ENCODE measurements around the gene B4GALT2. TPM values are rescaled to one million over a fixed set of nuclear protein-coding genes. Genes with fewer than 3 reads are reported as not detected.
A peak's percentile ranks its signal among the peaks of the same experiment; 100 is the strongest.

Gene B4GALT2
- total RNA-seq, 1 experiment from 2014 or later: 70.9 TPM

DNA sequence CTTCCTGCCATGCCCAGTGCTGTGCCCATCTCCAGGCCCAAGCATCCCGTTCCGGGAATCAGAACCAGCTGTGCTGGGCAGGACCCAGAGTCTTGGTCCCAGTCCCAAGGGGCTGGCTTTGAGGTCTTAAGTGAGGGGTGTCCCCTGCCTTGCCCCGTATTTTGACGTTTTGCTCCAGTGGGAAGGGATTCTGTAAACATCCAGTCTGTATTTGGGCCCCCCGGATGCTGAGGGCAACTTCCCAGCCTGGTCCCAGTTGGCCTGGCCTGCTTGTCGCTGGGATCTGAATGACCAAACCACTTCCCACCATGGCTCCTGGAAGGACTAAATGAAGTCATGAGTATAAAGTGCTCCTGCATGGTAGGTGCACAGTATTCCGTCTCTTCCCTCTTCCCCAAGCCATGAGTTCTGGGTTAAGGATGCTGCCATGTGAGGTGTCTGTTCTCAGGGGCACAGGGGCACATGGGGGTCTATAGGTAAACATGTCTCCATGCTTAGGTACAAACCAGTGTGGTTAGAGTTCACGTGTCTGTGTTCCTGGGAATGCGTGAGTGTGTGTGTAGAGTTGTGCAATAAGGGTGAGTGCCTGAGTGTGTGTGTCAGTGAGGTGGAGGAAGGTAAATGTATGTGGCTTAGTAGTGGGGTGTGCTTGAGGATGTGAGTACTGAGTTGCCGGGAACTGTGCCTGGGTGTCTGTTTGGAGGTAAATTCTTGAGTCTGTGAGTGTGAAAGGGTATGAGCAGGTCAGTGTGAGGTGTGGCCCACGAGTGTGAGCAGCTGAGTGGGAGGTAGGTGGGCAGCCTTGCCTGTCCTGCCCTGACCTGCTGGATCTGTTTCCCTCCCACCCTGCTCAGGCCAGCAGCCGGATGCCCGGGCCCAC is 1.5 kb downstream of the B4GALT2 start:
- H2AK5ac ChIP-seq (ENCODE audit: insufficient read length, low read length): no peak overlapping the region
- WGBS (ENCODE audit: extremely low coverage, insufficient read length, low lambda C conversion rate): no CpG with 5 or more reads among the region's 13 CpGs
- no peak overlapping the region for H2BK5ac ChIP-seq (ENCODE audit: insufficient read length, low read length)
- DNase-seq: no peak
- Mint-ChIP-seq H3K36me3 (ENCODE audit: insufficient read depth in 1 of 3, low read depth in 3 of 3) (peaks cover 28 to 58% (median 57%) of the 10 kb centered on the region in 3 experiments; a peak in 6 of 7 replicates), H3K27me3 (ENCODE audit: low read depth) (no peaks in the 10 kb centered on the region), H3K4me3 (peak overlapping the region; percentile 89 to 92), H3K27ac (no peak overlapping the region; a peak in 1 of 7 replicates), H3K9me3 (no peaks in the 10 kb centered on the region; a peak in 1 of 5 replicates), H3K4me1 (peaks cover 24 to 32% of the 10 kb centered on the region in 2 experiments)
- H2BK12ac ChIP-seq (ENCODE audit: insufficient read length, low read depth, low read length): no peak overlapping the region
- no peak overlapping the region for H2BK20ac ChIP-seq (ENCODE audit: low read depth, low read length, poor library complexity, severe bottlenecking)
- H4K20me1 ChIP-seq (ENCODE audit: control insufficient read depth, insufficient read depth, insufficient read length): no peaks in the 10 kb centered on the region
- H3K27ac ChIP-seq (ENCODE audit: insufficient read length, low read depth, low read length): no peak overlapping the region
- H3K79me1 ChIP-seq (ENCODE audit: insufficient read depth, low read depth, low read length, poor library complexity, severe bottlenecking): peaks cover 5% of the 10 kb centered on the region
- H3K79me2 ChIP-seq (ENCODE audit: insufficient read depth, low read length): peaks cover 2% of the 10 kb centered on the region; the same call in 1 of the 2 replicates
- H2BK15ac ChIP-seq (ENCODE audit: low read depth, low read length): no peak overlapping the region
- no peak overlapping the region for H2BK120ac ChIP-seq (ENCODE audit: low read depth, low read length, poor library complexity, severe bottlenecking)
- H3K4me2 ChIP-seq (ENCODE audit: insufficient read depth, insufficient read length, low read length): peak overlapping the region; percentile 57
- peaks cover 8% of the 10 kb centered on the region; the same call in 1 of the 2 replicates for H3K4me1 ChIP-seq (ENCODE audit: insufficient read depth, low read length)
- H3K23me2 ChIP-seq (ENCODE audit: insufficient read length, low read depth, low read length, poor library complexity, severe bottlenecking): peaks cover 14% of the 10 kb centered on the region
- H3K18ac ChIP-seq (ENCODE audit: insufficient read length, low read depth, low read length): no peak overlapping the region
- no peak overlapping the region for H4K5ac ChIP-seq (ENCODE audit: insufficient read length, low read depth, low read length)
- no peaks in the 10 kb centered on the region for H3K27me3 ChIP-seq (ENCODE audit: insufficient read depth, low read length)
- H3K14ac ChIP-seq (ENCODE audit: insufficient read depth, low read length): no peak overlapping the region; the same call in 1 of the 2 replicates
- H3K23ac ChIP-seq (ENCODE audit: insufficient read length, low read depth, low read length): no peak overlapping the region
- H3K9ac ChIP-seq (ENCODE audit: extremely low read depth, insufficient read length, low read length): peak overlapping the region; percentile 39
- H3K9me3 ChIP-seq (ENCODE audit: control insufficient read depth, low read depth, low read length): no peaks in the 10 kb centered on the region
- no peak overlapping the region for H4K91ac ChIP-seq (ENCODE audit: insufficient read length, low read depth, low read length)
- H3K4ac ChIP-seq (ENCODE audit: low read depth, low read length): no peak overlapping the region
- TF ChIP-seq, protein P1, sequence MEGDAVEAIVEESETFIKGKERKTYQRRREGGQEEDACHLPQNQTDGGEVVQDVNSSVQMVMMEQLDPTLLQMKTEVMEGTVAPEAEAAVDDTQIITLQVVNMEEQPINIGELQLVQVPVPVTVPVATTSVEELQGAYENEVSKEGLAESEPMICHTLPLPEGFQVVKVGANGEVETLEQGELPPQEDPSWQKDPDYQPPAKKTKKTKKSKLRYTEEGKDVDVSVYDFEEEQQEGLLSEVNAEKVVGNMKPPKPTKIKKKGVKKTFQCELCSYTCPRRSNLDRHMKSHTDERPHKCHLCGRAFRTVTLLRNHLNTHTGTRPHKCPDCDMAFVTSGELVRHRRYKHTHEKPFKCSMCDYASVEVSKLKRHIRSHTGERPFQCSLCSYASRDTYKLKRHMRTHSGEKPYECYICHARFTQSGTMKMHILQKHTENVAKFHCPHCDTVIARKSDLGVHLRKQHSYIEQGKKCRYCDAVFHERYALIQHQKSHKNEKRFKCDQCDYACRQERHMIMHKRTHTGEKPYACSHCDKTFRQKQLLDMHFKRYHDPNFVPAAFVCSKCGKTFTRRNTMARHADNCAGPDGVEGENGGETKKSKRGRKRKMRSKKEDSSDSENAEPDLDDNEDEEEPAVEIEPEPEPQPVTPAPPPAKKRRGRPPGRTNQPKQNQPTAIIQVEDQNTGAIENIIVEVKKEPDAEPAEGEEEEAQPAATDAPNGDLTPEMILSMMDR (conservative IDR thresholded peaks at IDR 0.05): no peak
- H3T11ph ChIP-seq (ENCODE audit: low read length): no peak overlapping the region
- H4K8ac ChIP-seq (replicated peaks; ENCODE audit: insufficient read length, low read depth, low read length): no peak overlapping the region
- H2AFZ ChIP-seq (ENCODE audit: low read length): no peak overlapping the region
- peak overlapping the region; percentile 30 for H3K56ac ChIP-seq (ENCODE audit: insufficient read length, low read depth, low read length)
